NCI-H187 (cell line): ENCODE data around the gene CD28.
"Not testable (repeated sequence)": the region's sequence is repeated elsewhere in the genome, so short reads cannot be mapped to it uniquely, and the experiment has no call there.

Experiments used
- DNase-seq, 2 experiments: peaks; one replicate each; lab custom pipeline; 2025; lab: John Stamatoyannopoulos, UW

The CD28 gene

DNA sequence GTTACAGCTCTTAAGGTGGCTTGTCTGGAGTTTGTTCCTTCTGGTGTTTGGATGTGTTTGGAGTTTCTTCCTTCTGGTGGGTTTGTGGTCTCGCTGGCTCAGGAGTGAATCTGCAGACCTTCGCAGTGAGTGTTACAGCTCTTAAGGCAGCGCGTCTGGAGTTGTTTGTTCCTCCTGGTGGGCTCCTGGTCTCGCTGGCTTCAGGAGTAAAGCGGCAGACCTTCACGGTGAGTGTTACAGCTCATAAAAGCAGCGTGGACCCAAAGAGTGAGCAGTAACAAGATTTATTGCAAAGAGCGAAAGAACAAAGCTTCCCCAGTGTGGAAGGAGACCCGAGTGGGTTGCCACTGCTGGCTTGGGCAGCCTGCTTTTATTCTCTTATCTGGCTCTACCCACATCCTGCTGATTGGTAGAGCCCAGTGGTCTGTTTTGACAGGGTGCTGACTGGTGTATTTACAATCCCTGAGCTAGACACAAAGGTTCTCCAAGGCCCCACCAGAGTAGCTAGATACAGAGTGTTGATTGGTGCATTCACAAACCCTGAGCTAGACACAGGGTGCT is 78.4 kb downstream of the CD28 start:
- not testable (repeated sequence) for DNase-seq

GRCh38 chr2:203785391-203786110 is 79.1 kb downstream of the CD28 start:
- not testable (repeated sequence) for DNase-seq

GRCh38 chr2:203786549-203787351 is 80.3 kb downstream of the CD28 start:
- no peak for DNase-seq

GRCh38 chr2:203787979-203788378 is 81.5 kb downstream of the CD28 start:
- DNase-seq: no peak
